Activated CD8-positive, alpha-beta T cell treated with anti-CD3 and anti-CD28 coated beads, Interleukin-2, amount 10 ng/mL, durations not matched to agents 7 days and 5 days (primary cell): ENCODE measurements around the gene HSPA1L. TPM values are rescaled to one million over a fixed set of nuclear protein-coding genes. Genes with fewer than 3 reads are reported as not detected.
"Not testable (repeated sequence)": the region's sequence is repeated elsewhere in the genome, so short reads cannot be mapped to it uniquely, and the experiment has no call there.

Experiments used
- ATAC-seq: fragments of 150-1000 bp; cut with Tn5 transposase; one replicate; pipeline ENCODE4 v1.10.0; 2021; ENCODE audit warnings: moderate library complexity
- CTCF ChIA-PET: fragments of 350-600 bp; sonication (Branson Sonifier 250); formaldehyde crosslinking; loops from one replicate; lab custom pipeline; 2021; ENCODE audit warnings: antibody characterized with exemption; lab: Charles Lee
- POLR2A ChIA-PET: fragments of 350-600 bp; sonication (Branson Sonifier 250); formaldehyde crosslinking; loops from one replicate; lab custom pipeline; 2021; ENCODE audit warnings: antibody characterized with exemption; lab: Charles Lee
- DNase-seq: peaks from one replicate; pipeline ENCODE4 v3.0.0-alpha.2; 2020
- H3K27ac Mint-ChIP-seq: one replicate; pipeline ENCODE4 v1.8.0; 2021; ENCODE audit warnings: mild to moderate bottlenecking, mixed read lengths
- H3K27me3 Mint-ChIP-seq: one replicate; pipeline ENCODE4 v1.8.0; 2021; ENCODE audit warnings: low read depth, mixed read lengths
- H3K36me3 Mint-ChIP-seq: one replicate; pipeline ENCODE4 v1.8.0; 2021; ENCODE audit warnings: low read depth, mixed read lengths
- H3K4me1 Mint-ChIP-seq: one replicate; pipeline ENCODE4 v1.8.0; 2021; ENCODE audit warnings: low read depth, mixed read lengths
- H3K4me3 Mint-ChIP-seq: one replicate; pipeline ENCODE4 v1.8.0; 2021; ENCODE audit warnings: mild to moderate bottlenecking, mixed read lengths
- H3K9me3 Mint-ChIP-seq: one replicate; pipeline ENCODE4 v1.8.0; 2022; ENCODE audit warnings: mixed read lengths; ENCODE audit not compliant: insufficient read depth
- total RNA-seq, 2 experiments: library from RNA; stranded (reverse); gene quantifications; one replicate each; pipeline ENCODE4 v1.2.3, GENCODE V29; 2021

HSPA1L gene
- total RNA-seq, result 1 to 10 TPM; 3.0 to 3.1 TPM

DNA sequence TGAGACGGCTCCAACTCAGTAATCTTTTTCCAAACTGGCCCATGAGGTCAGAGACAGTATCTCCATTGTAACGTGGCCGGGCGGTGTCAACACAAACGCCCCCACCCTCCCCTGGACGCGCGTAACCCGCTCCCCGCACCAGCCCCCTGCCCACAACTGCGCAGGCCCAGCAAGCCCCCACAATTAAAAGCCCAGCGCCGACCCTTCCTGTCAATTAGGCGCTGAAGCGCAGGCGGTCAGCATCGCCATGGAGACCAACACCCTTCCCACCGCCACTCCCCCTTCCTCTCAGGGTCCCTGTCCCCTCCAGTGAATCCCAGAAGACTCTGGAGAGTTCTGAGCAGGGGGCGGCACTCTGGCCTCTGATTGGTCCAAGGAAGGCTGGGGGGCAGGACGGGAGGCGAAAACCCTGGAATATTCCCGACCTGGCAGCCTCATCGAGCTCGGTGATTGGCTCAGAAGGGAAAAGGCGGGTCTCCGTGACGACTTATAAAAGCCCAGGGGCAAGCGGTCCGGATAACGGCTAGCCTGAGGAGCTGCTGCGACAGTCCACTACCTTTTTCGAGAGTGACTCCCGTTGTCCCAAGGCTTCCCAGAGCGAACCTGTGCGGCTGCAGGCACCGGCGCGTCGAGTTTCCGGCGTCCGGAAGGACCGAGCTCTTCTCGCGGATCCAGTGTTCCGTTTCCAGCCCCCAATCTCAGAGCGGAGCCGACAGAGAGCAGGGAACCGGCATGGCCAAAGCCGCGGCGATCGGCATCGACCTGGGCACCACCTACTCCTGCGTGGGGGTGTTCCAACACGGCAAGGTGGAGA is at the start of gene HSPA1L, which contains the start of gene HSPA1A:
Gene HSPA1L (minus strand): TSS at position 259 of the 814 bp plus-strand sequence. CDS start 3,311 bp downstream, outside the sequence.
Gene HSPA1A (plus strand): TSS at position 519 of the 814 bp plus-strand sequence. CDS start 214 bp downstream, at position 733.
- POLR2A ChIA-PET, result interaction anchor here (0.6 to 5.1 kb wide), 11 partner anchors 9 to 222 kb away, joined by 3 to 37 read pairs (median 4); partner anchors contain the start of genes ABHD16A, BAG6, CLIC1 and GPANK1
- Mint-ChIP-seq H3K9me3 (no peaks in the 10 kb centered on the region), H3K4me3 (peak within 1 kb of the TSS; percentile 89), H3K27me3 (no peaks in the 10 kb centered on the region), H3K4me1 (peaks cover 47% of the 10 kb centered on the region), H3K27ac (peak within 1 kb of the TSS; percentile 90), H3K36me3 (peaks cover 18% of the 10 kb centered on the region)
- CTCF ChIA-PET, result interaction anchor here (0.8 to 3.3 kb wide), 8 partner anchors 9 to 269 kb away, joined by 3 to 16 read pairs (median 4); partner anchors contain the start of genes ATP6V1G2, HSPA1B and LSM2
- DNase-seq (peak; percentile 82), ATAC-seq (peak; percentile 29)

DNA sequence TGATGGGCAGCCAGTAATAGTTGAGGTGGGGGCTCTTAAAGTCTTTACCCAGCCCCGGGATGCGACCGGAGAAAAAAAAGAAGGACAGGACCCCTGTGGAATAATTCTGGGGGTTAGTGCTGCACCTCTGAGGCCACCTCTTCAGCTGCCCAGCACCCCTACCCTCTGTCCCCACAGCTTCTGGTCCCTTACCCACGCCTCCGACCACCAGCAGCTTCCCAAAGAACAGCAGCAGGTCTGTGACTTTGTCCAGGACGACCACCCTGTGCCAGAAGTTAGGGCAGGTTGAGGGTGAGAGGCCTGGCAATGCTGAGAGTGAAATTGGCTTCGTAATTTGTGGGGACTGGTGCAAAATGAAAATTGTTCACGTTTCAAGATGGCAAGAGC is 49.7 kb upstream of the HSPA1L start:
- Mint-ChIP-seq H3K27me3 (no peaks in the 10 kb centered on the region), H3K4me3 (peak overlapping the region; percentile 89), H3K9me3 (no peaks in the 10 kb centered on the region), H3K27ac (no peak overlapping the region), H3K36me3 (peaks cover 8% of the 10 kb centered on the region), H3K4me1 (peaks cover 26% of the 10 kb centered on the region)
- ChIA-PET CTCF (interaction anchor here (1.1 to 2.7 kb wide), 3 partner anchors 25 to 184 kb away, joined by 3 to 8 read pairs (median 7); partner anchors contain the start of genes EHMT2 and LY6G5C), POLR2A (interaction anchor here (1.1 to 2.2 kb wide), 2 partner anchors 30 to 47 kb away, joined by 3 to 9 read pairs; no protein-coding TSS in a partner anchor)
- no peak for DNase-seq
- no peak for ATAC-seq

GRCh38 chr6:31864123-31864562 is 49.1 kb upstream of the HSPA1L start:
- POLR2A ChIA-PET, result interaction anchor here (0.7 to 2.2 kb wide), 6 partner anchors 24 to 1002 kb away, joined by 3 to 9 read pairs (median 5); partner anchors contain the start of genes DXO, EHMT2 and MSH5
- Mint-ChIP-seq H3K4me1 (peaks cover 26% of the 10 kb centered on the region), H3K4me3 (peak overlapping the region; percentile 89), H3K27ac (peak overlapping the region; percentile 84), H3K36me3 (peaks cover 11% of the 10 kb centered on the region)
- CTCF ChIA-PET, result interaction anchor here (0.7 to 2.7 kb wide), 9 partner anchors 26 to 212 kb away, joined by 3 to 8 read pairs (median 4); partner anchors contain the start of genes BAG6, EHMT2 and LY6G5C
- H3K27me3 Mint-ChIP-seq, H3K9me3 Mint-ChIP-seq, DNase-seq, ATAC-seq: not testable (repeated sequence)

GRCh38 chr6:31862344-31863235 is 47.5 kb upstream of the HSPA1L start, which contains the start of gene NEU1:
Gene NEU1, minus strand, starts transcription at chr6:31862821. Its CDS starts 45 bp downstream, at chr6:31862776.
- Mint-ChIP-seq H3K27me3 (no peaks in the 10 kb centered on the region), H3K4me3 (peak within 1 kb of the TSS; percentile 89), H3K9me3 (no peaks in the 10 kb centered on the region), H3K4me1 (peaks cover 26% of the 10 kb centered on the region), H3K36me3 (peaks cover 11% of the 10 kb centered on the region), H3K27ac (peak within 1 kb of the TSS; percentile 84)
- peak; percentile 92 for ATAC-seq
- CTCF ChIA-PET, result interaction anchor here (0.6 to 2.7 kb wide), 18 partner anchors 12 to 183 kb away, joined by 3 to 7 read pairs (median 4); partner anchors contain the start of genes CFB, DXO, EHMT2 and LSM2
- peak; percentile 100 for DNase-seq
- POLR2A ChIA-PET, result interaction anchor here (0.6 to 2.2 kb wide), 12 partner anchors 10 to 922 kb away, joined by 3 to 9 read pairs (median 3); partner anchors contain the start of genes DDAH2, DXO, EHMT2 and MSH5

DNA sequence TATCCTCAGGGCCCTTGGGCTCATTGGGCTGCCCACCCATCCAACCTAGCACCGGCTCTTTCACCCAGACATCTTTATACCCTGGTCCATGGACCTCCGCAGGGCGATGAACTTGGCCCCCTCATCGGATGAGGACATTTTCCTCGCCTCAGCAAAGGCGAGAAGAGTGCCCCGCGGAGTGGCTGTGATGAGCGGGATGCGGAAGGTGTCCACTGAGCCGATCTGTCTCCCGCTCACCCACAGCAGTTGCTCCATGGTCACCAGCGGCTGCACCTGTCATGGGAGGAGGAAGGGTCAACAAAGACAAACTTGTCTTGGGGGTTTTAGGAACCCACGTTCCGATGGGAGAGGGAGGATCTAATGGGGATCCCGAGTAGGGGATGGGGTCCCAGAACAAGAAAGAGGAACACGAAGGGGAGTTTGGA is 46.8 kb upstream of the HSPA1L start:
- no peak for DNase-seq
- H3K27ac Mint-ChIP-seq, result peak overlapping the region; percentile 84
- POLR2A ChIA-PET, result interaction anchor here (0.7 to 1.1 kb wide), 3 partner anchors 10 to 133 kb away, joined by 3 read pairs; partner anchors contain the start of gene DDAH2
- H3K27me3 Mint-ChIP-seq, result no peaks in the 10 kb centered on the region
- H3K36me3 Mint-ChIP-seq, result peaks cover 11% of the 10 kb centered on the region
- H3K4me1 Mint-ChIP-seq, result peaks cover 26% of the 10 kb centered on the region
- CTCF ChIA-PET, result interaction anchor here (1.6 kb wide), 1 partner anchor 35 kb away, joined by 6 read pairs; the partner anchor contains the start of gene EHMT2
- no peaks in the 10 kb centered on the region for H3K9me3 Mint-ChIP-seq
- peak overlapping the region; percentile 89 for H3K4me3 Mint-ChIP-seq
- ATAC-seq, result no peak

GRCh38 chr6:31861150-31861549 is 46.1 kb upstream of the HSPA1L start:
- peaks cover 11% of the 10 kb centered on the region for H3K36me3 Mint-ChIP-seq
- peak overlapping the region; percentile 89 for H3K4me3 Mint-ChIP-seq
- H3K9me3 Mint-ChIP-seq, result no peaks in the 10 kb centered on the region
- CTCF ChIA-PET, result no interaction called here
- no peak overlapping the region for H3K27ac Mint-ChIP-seq
- peaks cover 26% of the 10 kb centered on the region for H3K4me1 Mint-ChIP-seq
- POLR2A ChIA-PET, result no interaction called here
- DNase-seq (no peak), ATAC-seq (no peak)
- no peaks in the 10 kb centered on the region for H3K27me3 Mint-ChIP-seq

- Mint-ChIP-seq H3K36me3 (peaks cover 11% of the 10 kb centered on the region), H3K27ac (no peak overlapping the region), H3K4me1 (peaks cover 26% of the 10 kb centered on the region), H3K27me3 (no peaks in the 10 kb centered on the region), H3K9me3 (no peaks in the 10 kb centered on the region), H3K4me3 (no peak overlapping the region)
- DNase-seq, result no peak
- no peak for ATAC-seq
- ChIA-PET CTCF (no interaction called here), POLR2A (no interaction called here)
Measured at GRCh38 chr6:31860349-31860748, 45.3 kb upstream of the HSPA1L start.

- DNase-seq (no peak), ATAC-seq (no peak)
- no peaks in the 10 kb centered on the region for H3K9me3 Mint-ChIP-seq
- H3K27me3 Mint-ChIP-seq, result no peaks in the 10 kb centered on the region
- H3K27ac Mint-ChIP-seq, result no peak overlapping the region
- ChIA-PET CTCF (no interaction called here), POLR2A (no interaction called here)
- H3K4me3 Mint-ChIP-seq, result no peak overlapping the region
- H3K36me3 Mint-ChIP-seq, result peaks cover 12% of the 10 kb centered on the region
- peaks cover 26% of the 10 kb centered on the region for H3K4me1 Mint-ChIP-seq
Measured at GRCh38 chr6:31859923-31860322, 44.8 kb upstream of the HSPA1L start.

- Mint-ChIP-seq H3K4me3 (no peak overlapping the region), H3K4me1 (peaks cover 19% of the 10 kb centered on the region), H3K9me3 (no peaks in the 10 kb centered on the region), H3K27me3 (no peaks in the 10 kb centered on the region), H3K27ac (no peak overlapping the region), H3K36me3 (peaks cover 12% of the 10 kb centered on the region)
- CTCF ChIA-PET, result no interaction called here
- ATAC-seq (no peak), DNase-seq (no peak)
- POLR2A ChIA-PET, result no interaction called here
Measured at GRCh38 chr6:31858707-31859106, 43.6 kb upstream of the HSPA1L start.

DNA sequence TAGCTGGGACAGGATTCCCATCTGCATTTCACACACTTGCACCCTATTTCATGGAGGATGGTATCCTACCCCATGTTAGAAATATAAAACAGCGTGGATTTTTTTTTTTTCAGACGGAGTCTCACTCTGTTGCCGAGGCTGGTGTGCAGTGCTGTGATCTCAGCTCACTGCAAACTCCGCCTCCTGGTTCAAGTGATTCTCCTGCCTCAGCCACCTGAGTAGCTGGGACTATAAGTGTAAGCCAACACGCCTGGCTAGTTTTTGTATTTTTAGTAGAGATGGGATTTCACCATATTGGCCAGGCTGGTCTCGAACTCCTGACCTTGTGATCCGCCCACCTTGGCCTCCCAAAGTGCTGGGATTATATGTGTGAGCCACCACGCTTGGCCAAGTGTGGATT is 42.7 kb upstream of the HSPA1L start:
- Mint-ChIP-seq H3K36me3 (peaks cover 10% of the 10 kb centered on the region), H3K4me1 (peaks cover 14% of the 10 kb centered on the region)
- ATAC-seq, H3K27me3 Mint-ChIP-seq, H3K9me3 Mint-ChIP-seq, H3K4me3 Mint-ChIP-seq, H3K27ac Mint-ChIP-seq, CTCF ChIA-PET, DNase-seq, POLR2A ChIA-PET: not testable (repeated sequence)
